HG03196 (cell line): ENCODE measurements around the gene ADGRG3.

Source experiments
- ATAC-seq: cut with Tn5 transposase; IDR thresholded peaks from one replicate; pipeline ENCODE4 v1.9.1; 2021; ENCODE audit not compliant: unreplicated experiment

The ADGRG3 gene

DNA sequence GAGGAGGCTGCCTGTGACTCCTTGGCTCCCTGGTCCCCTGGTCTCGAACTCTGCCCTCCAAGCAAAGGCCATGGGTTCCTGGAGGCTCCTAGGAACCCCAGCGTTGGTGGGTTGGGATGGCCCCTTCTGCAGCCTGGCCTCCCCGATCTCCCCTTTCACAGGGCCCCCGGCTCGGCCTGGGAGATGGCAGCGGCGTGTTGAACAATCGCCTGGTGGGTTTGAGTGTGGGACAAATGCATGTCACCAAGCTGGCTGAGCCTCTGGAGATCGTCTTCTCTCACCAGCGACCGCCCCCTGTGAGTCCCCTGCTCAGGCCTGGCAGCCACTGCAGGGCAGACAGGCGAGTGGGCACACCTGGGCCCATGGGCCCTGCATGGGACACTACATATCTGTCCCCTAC lies 10.9 kb downstream of the ADGRG3 start:
- ATAC-seq: no peak

DNA sequence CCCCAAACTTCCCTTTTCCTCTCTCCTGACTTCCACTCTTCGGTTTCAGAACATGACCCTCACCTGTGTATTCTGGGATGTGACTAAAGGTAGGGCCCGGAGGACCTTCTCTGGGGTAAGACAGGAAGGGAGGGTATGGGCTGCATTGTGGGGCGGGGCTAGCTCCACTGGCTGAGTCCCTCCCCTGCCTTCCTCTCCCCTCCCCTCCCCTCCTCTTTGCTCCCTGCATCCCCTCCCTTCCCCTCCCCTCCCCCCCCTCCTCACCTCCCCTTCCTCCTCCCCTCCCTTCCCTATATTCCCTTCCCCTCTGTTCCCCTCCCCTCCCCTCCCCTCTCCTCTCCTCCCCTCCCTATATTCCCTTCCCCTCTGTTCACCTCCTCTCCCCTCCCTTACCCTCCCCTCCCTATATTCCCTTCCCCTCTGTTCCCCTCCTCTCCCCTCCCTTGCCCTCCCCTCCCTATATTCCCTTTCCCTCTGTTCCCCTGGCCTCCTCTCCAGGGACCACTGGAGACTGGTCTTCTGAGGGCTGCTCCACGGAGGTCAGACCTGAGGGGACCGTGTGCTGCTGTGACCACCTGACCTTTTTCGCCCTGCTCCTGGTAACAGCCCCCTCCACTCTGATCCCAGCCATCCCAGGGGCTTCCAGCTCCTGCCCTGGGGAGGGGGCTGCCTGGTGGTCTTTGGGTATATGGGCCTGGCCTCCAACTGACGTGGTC lies 11.8 kb downstream of the ADGRG3 start:
- no peak for ATAC-seq

- no peak for ATAC-seq
Measured at GRCh38 chr16:57680842-57681375, 12.8 kb downstream of the ADGRG3 start.

DNA sequence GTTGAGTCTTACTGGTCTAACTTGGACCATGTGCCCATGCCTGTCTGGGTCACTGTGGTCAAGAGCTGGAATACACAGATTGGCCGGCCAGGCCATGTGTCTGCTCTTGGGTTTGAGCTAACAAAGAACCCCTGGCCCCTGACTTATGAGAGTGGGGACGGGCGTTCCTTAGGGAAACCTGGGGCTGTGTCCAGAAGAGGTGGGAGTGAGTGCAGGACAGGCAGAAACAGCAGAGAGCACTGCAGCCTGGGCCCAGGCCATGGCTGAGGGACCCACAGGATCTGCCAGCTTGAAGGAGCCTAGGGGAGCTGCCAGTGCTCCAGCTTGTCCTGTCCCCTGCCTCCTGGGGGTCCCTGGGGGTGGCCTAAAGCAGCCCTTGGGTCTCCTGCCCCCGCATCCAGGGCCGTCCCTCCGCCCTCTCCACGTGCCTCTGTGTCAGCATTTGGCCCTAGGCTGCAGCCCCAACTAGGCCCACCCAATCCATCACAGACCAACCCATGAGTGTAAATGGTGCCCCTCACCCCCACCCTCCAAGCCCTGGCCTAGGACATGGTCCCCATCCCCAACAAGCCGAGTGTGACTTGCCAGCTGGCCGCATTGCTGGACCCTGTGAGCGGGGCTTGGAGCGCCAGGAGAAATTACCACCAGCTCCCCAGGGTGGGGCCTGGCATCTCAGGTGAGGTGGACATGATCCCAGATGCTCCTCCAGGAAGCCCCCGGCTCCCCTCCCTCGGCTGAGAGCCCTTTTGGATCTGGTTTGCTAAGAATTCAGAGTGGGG lies 14.0 kb downstream of the ADGRG3 start:
- no peak for ATAC-seq

DNA sequence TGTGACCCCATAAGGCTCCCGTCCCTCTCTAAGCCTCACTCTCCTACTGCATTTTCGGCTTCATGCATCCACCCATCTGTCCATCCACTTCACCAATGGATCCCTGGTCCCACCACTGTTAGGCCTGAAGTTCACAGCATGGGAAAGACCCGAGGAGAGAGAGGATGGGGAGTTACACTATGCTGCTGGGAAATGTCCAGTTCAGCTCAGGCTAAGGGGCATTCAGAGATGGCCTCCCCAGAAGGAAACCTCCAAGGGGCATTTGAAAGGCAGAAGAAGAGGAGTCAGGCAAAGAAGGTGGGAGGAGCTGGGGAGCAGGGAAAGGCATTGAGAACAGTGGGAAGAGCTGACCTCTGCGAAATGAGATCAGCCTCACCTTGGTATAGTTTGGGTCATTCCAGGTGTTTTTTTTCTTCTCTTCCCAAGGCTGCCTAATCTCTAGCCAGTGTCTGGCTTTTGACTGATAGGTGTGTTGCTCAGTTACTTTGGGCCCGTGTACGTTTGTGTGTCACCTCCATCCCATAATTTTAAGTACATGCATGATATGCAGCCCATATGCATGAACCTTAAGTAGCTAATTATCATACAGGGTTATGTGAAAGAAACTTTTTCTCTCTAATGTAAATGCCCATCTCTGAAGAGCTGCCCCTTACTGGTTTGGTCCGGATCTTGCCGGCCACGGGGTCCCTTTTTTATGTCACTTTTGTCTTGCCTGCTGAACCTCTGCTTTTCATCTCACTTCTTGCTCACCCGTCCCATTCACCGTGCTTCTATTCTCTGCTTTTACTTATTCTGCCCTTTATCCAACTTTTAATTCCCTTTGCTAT lies 14.9 kb downstream of the ADGRG3 start:
- ATAC-seq: no peak

DNA sequence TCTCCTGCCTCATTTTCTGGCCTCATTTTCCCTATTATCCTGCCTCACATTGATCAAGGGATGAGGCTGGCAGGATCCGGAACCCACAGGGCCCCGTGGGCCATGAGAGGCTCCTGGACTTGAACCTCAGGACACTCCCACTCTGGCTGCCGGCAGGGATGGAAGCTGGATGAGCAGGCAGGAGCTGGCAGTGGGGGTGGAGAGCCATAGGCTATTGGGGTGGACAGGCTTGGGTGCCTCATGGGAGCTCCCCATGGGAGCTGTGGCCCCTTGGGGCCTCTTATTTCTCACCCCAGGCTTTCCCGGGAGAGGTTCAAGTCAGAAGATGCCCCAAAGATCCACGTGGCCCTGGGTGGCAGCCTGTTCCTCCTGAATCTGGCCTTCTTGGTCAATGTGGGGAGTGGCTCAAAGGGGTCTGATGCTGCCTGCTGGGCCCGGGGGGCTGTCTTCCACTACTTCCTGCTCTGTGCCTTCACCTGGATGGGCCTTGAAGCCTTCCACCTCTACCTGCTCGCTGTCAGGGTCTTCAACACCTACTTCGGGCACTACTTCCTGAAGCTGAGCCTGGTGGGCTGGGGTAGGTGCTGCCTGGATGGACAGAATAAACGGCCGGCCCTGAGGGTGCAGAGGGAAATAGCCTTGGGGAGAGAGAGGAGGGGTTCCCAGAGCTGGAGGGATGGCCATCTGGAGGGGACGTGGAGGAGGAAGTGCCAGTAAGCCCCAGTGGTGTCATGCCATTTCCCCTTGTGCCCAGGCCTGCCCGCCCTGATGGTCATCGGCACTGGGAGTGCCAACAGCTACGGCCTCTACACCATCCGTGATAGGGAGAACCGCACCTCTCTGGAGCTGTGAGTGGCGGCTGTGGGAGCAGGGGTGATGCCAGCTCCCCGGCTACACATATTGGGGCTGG lies 15.8 kb downstream of the ADGRG3 start:
- no peak for ATAC-seq

DNA sequence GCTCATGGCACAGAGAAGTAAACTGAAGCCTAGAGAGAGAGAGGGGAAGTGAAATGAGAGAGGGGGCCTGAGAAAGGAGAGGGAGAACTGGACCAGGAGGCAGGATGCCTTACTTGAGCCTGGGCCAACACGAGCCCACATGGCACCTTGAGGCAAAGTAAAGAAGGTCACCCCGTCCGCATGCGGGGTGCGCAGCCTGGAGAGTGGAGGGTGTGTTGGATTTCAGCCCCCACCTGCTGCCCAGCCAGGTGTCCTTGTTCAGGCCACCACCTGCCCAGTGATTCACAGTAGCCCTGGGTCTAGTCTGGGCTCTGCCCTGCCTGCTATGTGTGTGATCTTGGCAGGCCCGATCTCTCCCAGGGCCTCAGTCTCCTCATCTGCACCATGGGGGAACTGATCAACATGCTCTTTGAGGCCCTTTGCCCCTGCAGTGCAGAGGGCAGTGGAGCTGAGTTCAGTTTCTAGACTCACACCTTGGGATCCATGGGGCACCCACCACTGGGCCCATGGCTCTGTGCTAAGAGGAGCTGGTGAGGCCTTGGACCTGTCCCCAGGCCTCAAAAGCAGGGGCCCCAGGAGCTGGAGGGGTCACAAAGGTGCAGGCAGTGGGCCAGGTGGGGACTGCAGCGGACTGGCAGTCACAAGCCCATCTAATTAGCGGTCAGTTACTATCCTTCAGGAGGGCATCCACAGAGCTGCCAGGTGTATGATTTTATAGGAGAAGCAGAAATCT lies 16.7 kb downstream of the ADGRG3 start:
- ATAC-seq: no peak

- no peak for ATAC-seq
Measured at GRCh38 chr16:57685633-57686032, 17.5 kb downstream of the ADGRG3 start.

- ATAC-seq: no peak
Measured at GRCh38 chr16:57686577-57686976, 18.5 kb downstream of the ADGRG3 start.

- no peak for ATAC-seq
Measured at GRCh38 chr16:57687363-57687929, 19.3 kb downstream of the ADGRG3 start.

GRCh38 chr16:57688487-57688986 lies 20.4 kb downstream of the ADGRG3 start:
- no peak for ATAC-seq

- no peak for ATAC-seq
Measured at GRCh38 chr16:57688987-57689761, 21.1 kb downstream of the ADGRG3 start.

DNA sequence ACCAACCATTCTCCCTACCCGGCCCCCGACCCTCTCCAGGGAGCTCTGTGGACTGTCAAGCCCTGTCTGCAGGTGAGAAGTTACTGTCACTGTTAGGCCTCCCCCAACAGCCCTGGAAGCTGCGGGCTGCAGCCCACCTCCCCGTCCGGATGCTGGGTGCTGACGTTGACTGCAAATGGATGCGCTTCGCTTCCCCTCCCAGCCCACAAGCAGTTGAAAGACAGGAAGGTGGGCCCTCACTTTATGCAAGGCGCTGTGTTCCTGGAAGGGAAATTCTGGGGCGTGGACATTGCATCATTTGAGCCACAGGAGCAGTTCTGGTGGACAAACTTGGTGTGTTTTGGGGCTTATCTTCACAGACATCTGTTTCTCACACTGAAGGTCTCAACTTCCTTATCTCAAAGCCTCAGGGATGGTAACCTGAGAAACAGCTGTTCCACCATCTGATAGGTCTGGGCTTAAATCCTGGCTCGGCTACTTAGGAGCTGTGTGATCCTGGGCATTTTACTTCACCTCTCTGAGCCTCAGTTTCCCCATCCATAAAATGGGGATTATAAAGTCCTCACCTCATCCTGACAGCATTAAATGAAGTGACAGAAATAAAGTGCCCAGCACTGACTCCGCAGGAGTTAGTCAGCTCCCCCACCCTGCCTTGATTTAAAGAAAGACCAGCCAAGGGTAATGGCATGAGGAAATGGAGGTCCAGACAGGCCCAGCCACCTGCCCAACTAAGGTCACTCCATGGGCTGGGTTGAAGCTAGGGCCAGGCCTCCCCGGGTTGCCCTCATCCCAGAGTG lies 21.9 kb downstream of the ADGRG3 start:
- ATAC-seq: no peak

DNA sequence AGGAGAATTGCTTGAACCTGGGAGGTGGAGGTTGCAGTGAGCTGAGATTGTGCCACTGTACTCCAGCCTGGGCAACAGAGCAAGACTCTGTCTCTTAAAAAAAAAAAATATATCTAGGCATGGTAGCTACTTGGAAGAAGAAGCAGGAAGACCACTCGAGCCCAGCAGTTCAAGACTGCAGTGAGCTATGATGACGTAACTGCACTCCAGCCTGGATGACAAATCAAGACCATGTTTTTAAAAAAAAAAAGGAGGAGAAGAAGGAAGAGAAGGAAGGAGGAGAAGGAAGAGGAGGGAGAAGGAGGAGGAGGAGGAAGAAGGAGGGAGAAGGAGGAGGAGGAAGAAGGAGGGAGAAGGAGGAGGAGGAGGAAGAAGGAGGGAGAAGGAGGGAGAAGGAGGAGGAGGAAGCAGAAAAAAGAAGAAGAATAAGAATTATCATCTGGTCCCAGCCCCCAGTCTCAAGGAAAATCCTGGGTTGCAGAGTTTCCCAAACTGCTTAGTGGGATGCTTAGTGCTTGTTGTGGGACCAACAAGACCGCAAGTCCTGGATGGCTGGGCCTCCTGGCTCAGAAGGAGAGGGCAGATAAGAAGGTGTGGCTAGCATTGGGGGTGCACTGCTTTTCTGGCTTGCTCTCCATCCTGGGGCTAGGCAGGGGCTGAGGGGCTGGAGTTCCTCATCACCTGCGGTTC lies 22.8 kb downstream of the ADGRG3 start:
- ATAC-seq: no peak

DNA sequence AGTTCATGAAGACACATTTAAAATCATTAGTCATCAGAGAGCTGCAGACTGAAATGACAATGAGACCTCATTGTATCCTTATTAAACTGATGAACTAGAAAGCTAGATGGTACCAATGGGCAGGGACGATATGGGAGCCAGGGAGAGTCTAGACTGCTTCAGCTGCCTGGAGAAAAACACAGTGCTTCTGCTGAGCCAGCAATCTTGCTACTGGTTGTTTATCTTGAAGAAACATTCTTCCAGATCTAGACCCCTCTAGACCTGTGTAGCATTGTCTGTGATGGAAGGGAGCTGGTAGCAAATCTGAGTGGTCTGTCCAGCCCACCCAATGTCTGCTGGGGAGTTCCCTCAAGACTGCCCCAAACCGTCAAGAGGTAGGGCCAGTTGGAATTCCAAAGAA lies 24.5 kb downstream of the ADGRG3 start:
- no peak for ATAC-seq

DNA sequence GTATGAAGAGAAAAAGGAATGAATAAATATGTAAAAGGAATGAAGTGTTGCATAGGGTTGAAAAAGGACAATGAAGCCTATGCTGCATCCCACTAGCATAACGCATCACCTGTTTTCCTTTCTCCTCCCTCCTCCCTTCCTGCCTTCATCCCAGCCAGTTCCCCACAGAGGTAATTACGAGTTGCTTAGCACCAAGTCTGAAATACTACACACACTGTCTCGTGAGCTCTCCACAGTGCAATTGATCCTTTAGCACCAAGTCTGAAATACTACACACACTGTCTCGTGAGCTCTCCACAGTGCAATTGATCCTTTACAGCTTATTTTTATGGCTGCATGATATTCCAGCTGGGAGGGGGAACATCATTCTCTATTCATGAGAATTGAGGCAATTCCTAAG lies 25.4 kb downstream of the ADGRG3 start:
- no peak for ATAC-seq

GRCh38 chr16:57694231-57694724 lies 26.2 kb downstream of the ADGRG3 start:
- ATAC-seq: no peak
